Measurements from ENCODE around the gene GPR45. TPM values are rescaled to one million over a fixed set of nuclear protein-coding genes. Genes with fewer than 3 reads are reported as not detected.
"Not testable (repeated sequence)": the region's sequence is repeated elsewhere in the genome, so short reads cannot be mapped to it uniquely, and the experiment has no call there.

GPR45 gene
- total RNA-seq, 4 donors from 2014 or later: not detected

GRCh38 chr2:105248316-105249070, 7.0 kb downstream of the GPR45 start:
- Histone ChIP-seq H3K27ac (no peak overlapping the region), H3K9me3 (no peaks in the 10 kb centered on the region), H3K27me3 (no peaks in the 10 kb centered on the region), H3K36me3 (no peaks in the 10 kb centered on the region), H3K4me3 (no peak overlapping the region), H3K4me1 (no peaks in the 10 kb centered on the region)
- DNase-seq: no peak
- intact Hi-C loops (cut with DNase I; ENCODE audit: low total_unique reads): no loop called here
- TF ChIP-seq, protein P1, sequence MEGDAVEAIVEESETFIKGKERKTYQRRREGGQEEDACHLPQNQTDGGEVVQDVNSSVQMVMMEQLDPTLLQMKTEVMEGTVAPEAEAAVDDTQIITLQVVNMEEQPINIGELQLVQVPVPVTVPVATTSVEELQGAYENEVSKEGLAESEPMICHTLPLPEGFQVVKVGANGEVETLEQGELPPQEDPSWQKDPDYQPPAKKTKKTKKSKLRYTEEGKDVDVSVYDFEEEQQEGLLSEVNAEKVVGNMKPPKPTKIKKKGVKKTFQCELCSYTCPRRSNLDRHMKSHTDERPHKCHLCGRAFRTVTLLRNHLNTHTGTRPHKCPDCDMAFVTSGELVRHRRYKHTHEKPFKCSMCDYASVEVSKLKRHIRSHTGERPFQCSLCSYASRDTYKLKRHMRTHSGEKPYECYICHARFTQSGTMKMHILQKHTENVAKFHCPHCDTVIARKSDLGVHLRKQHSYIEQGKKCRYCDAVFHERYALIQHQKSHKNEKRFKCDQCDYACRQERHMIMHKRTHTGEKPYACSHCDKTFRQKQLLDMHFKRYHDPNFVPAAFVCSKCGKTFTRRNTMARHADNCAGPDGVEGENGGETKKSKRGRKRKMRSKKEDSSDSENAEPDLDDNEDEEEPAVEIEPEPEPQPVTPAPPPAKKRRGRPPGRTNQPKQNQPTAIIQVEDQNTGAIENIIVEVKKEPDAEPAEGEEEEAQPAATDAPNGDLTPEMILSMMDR (IDR thresholded peaks at IDR 0.05): no peak
- TF ChIP-seq POLR2A (IDR thresholded peaks at IDR 0.05): no peak

GRCh38 chr2:105249181-105249580, 7.6 kb downstream of the GPR45 start:
- DNase-seq: no peak
- Histone ChIP-seq H3K36me3 (no peaks in the 10 kb centered on the region), H3K27ac (no peak overlapping the region), H3K27me3 (no peaks in the 10 kb centered on the region), H3K9me3 (no peaks in the 10 kb centered on the region), H3K4me3 (no peak overlapping the region), H3K4me1 (no peaks in the 10 kb centered on the region)
- intact Hi-C loops (cut with DNase I; ENCODE audit: low total_unique reads): no loop called here
- TF ChIP-seq, protein P1 (IDR thresholded peaks at IDR 0.05): no peak
- no peak for TF ChIP-seq POLR2A (IDR thresholded peaks at IDR 0.05)

DNA sequence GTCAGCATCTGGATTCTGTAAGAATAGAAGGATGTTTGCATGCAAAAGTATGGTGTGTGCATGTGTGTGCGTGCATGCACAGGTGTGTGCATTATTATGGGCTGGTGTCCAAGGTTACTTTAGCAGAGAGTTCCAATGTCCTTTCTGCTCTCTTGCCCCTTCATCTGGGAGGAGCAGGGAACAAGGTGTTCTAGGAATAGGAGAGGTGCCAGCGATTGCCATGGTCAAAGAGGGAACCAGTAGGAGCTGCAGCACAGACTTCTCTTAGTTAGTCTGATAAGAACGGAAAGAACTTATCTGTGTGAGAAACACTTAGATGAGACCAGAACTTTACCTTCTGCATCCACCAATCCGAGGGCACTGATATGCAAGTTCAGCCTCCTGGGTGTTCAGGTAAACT, 8.3 kb downstream of the GPR45 start:
- Histone ChIP-seq H3K36me3 (no peaks in the 10 kb centered on the region), H3K27ac (no peak overlapping the region), H3K27me3 (no peaks in the 10 kb centered on the region), H3K4me3 (no peak overlapping the region), H3K4me1 (no peaks in the 10 kb centered on the region), H3K9me3 (no peaks in the 10 kb centered on the region)
- no peak for DNase-seq
- intact Hi-C loops (cut with DNase I; ENCODE audit: low total_unique reads): no loop called here
- TF ChIP-seq POLR2A (IDR thresholded peaks at IDR 0.05): no peak
- TF ChIP-seq, protein P1 (IDR thresholded peaks at IDR 0.05): no peak

- H3K4me3 ChIP-seq; intact Hi-C loops (cut with DNase I; ENCODE audit: low total_unique reads); DNase-seq; H3K4me1 ChIP-seq; H3K36me3 ChIP-seq; H3K9me3 ChIP-seq; H3K27me3 ChIP-seq; H3K27ac ChIP-seq: not testable (repeated sequence)
These were observed 9.6 kb downstream of the GPR45 start for GRCh38 chr2:105251016-105251648.

DNA sequence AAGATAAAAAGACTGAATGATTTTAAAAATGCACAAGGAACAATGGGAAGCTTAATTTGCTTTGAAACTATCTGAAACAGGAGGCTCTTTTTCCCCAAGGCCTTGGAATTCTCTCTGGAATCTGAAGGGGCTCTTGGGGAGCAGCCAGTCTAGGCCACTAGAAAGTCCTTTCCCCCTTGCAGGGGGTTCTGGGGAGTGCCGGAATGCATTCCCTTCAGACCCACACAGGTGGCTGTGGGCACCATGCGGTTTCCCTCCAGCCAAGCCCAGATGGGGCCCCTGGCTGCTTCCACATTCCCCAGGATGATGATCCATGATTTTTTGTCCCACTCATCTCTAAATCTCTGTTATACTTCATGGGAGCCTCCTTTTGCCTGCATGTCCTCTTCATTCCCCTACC, 10.7 kb downstream of the GPR45 start:
- TF ChIP-seq, protein P1 (IDR thresholded peaks at IDR 0.05): no peak
- no peak for TF ChIP-seq POLR2A (IDR thresholded peaks at IDR 0.05)
- intact Hi-C loops (cut with DNase I; ENCODE audit: low total_unique reads): no loop called here

More for the DNA sequence above, 10.7 kb downstream of the GPR45 start:
- no peaks in the 10 kb centered on the region for H3K4me1 ChIP-seq
- no peak overlapping the region for H3K4me3 ChIP-seq
- no peaks in the 10 kb centered on the region for H3K27me3 ChIP-seq
- no peak overlapping the region for H3K27ac ChIP-seq
- no peak for DNase-seq
- no peaks in the 10 kb centered on the region for H3K36me3 ChIP-seq
- no peaks in the 10 kb centered on the region for H3K9me3 ChIP-seq
